HepG2 (cell line): Measurements from ENCODE around the gene MITF. TPM values are rescaled to one million over a fixed set of nuclear protein-coding genes. Genes with fewer than 3 reads are reported as not detected.

Experiments used
- ATAC-seq: fragments of 200-7000 bp; cut with Tn5 transposase; 3 replicates; pipeline ENCODE4 v1.9.1; 2020; ENCODE audit warnings: mild to moderate bottlenecking, moderate library complexity
- BruUV-seq: library from RNA; stranded (reverse); fragments of 400-500 nt; replicated peaks from 2 replicates; lab custom pipeline; 2021; lab: Mats Ljungman, UMichigan
- CTCF ChIA-PET: fragments of 300-600 bp; formaldehyde crosslinking; extraction: SDS; loops from one replicate; lab custom pipeline; 2021; ENCODE audit warnings: low total read pairs, inconsistent platforms, low intra/inter-chr PET ratio; lab: Yijun Ruan, JAX
- POLR2A ChIA-PET: fragments of 350-600 bp; sonication (Branson Sonifier 250); formaldehyde crosslinking; loops from one replicate; lab custom pipeline; 2020; ENCODE audit warnings: antibody characterized with exemption, inconsistent platforms; lab: Yijun Ruan, JAX
- DNase-seq: peaks from one replicate; pipeline ENCODE4 v3.0.0-alpha.2; 2015; ENCODE audit warnings: low spot score
- FAIRE-seq: peaks from 3 replicates; lab custom pipeline; 2011; peaks lifted over from hg19 to GRCh38; lab: Jason Lieb, UNC
- H2AFZ ChIP-seq: one replicate; pipeline ENCODE4 v1.6.1; 2011; ENCODE audit warnings: low read length, inconsistent platforms
- H3K27ac ChIP-seq: fragments of 300-600 bp; 3 replicates; pipeline ENCODE4 v1.8.0; 2011; ENCODE audit warnings: mixed run types, mild to moderate bottlenecking, mixed read lengths, low read length, inconsistent platforms; ENCODE audit not compliant: insufficient read depth; ENCODE audit errors: extremely low read length
- H3K27me3 ChIP-seq, 2 experiments: fragments of 200-600 bp in 1 of 2; 2 replicates in 1 of 2; 3 replicates in 1 of 2; pipeline versions ENCODE4 v1.6.0 to v1.8.0; 2011; ENCODE audit warnings: low read length in 2 of 2, mild to moderate bottlenecking in 2 of 2, moderate library complexity in 2 of 2, inconsistent platforms in 1 of 2; ENCODE audit not compliant: insufficient read depth in 2 of 2, control insufficient read depth in 1 of 2
- H3K36me3 ChIP-seq, 2 experiments: fragments of 200-600 bp in 1 of 2; replicated peaks in 1 of 2; 2 replicates in 1 of 2; 3 replicates in 1 of 2; pipeline versions ENCODE4 v1.5.1 to v1.8.0; 2011; ENCODE audit warnings: low read length in 2 of 2, inconsistent platforms in 1 of 2; ENCODE audit not compliant: insufficient read depth in 2 of 2, control insufficient read depth in 1 of 2
- H3K4me1 ChIP-seq: 2 replicates; pipeline ENCODE4 v1.5.1; 2012; ENCODE audit warnings: low read length, inconsistent platforms; ENCODE audit not compliant: insufficient read depth
- H3K4me2 ChIP-seq: 2 replicates; pipeline ENCODE4 v1.6.0; 2011; ENCODE audit warnings: low read depth, low read length, inconsistent platforms
- H3K4me3 ChIP-seq, 3 experiments: fragments of 200-600 bp in 1 of 3; sonication (generic), shearing (Covaris generic) in 1 of 3; replicated peaks in 1 of 3; 2 replicates each; pipeline ENCODE4 v1.5.1; 2011 to 2016; ENCODE audit warnings: low read length in 3 of 3, inconsistent platforms in 2 of 3, low read depth in 2 of 3, mild to moderate bottlenecking in 2 of 3, control low read depth in 1 of 3, mixed read lengths in 1 of 3; ENCODE audit not compliant: insufficient read depth in 1 of 3
- H3K79me2 ChIP-seq: one replicate; pipeline ENCODE4 v1.6.1; 2011; ENCODE audit warnings: low read length, inconsistent platforms; ENCODE audit not compliant: insufficient read depth
- H3K9ac ChIP-seq: 2 replicates; pipeline ENCODE4 v1.6.0; 2011; ENCODE audit warnings: mild to moderate bottlenecking, low read depth, low read length, inconsistent platforms; ENCODE audit not compliant: insufficient read depth
- H3K9me3 ChIP-seq: 2 replicates; pipeline ENCODE4 v1.5.1; 2012; ENCODE audit warnings: mild to moderate bottlenecking, low read length
- H4K20me1 ChIP-seq: 2 replicates; pipeline ENCODE4 v1.6.0; 2011; ENCODE audit warnings: inconsistent platforms, mild to moderate bottlenecking, low read length, moderate library complexity; ENCODE audit not compliant: insufficient read depth
- GABPA ChIP-seq, 2 experiments: IDR thresholded peaks; 2 replicates each; pipeline ENCODE4 v1.6.1; 2011 to 2016; ENCODE audit warnings: low read depth in 2 of 2, low read length in 1 of 2, missing biosample characterization in 1 of 2, missing genetic modification characterization in 1 of 2
- MAF1 ChIP-seq: sonication (generic); formaldehyde crosslinking; IDR thresholded peaks from 2 replicates; pipeline ENCODE4 v1.5.0; 2020; ENCODE audit warnings: missing genetic modification reagents, borderline replicate concordance
- MZF1 ChIP-seq: sonication (generic); formaldehyde crosslinking; IDR thresholded peaks from 2 replicates; pipeline ENCODE4 v1.8.1; 2023; ENCODE audit warnings: mild to moderate bottlenecking, missing genetic modification reagents, borderline replicate concordance
- PHF5A ChIP-seq: IDR thresholded peaks from one replicate; pipeline ENCODE4 v1.6.1; 2018; ENCODE audit warnings: low read depth, missing genetic modification reagents; ENCODE audit not compliant: unreplicated experiment
- SIN3B ChIP-seq: fragments of 150-350 bp; IDR thresholded peaks from 2 replicates; pipeline ENCODE4 v1.6.1; 2014; ENCODE audit warnings: low read length
- ZNF251 ChIP-seq: sonication (generic); formaldehyde crosslinking; IDR thresholded peaks from 2 replicates; pipeline ENCODE4 v1.9.0; 2021; ENCODE audit warnings: mild to moderate bottlenecking, missing genetic modification reagents
- WGBS: methylation state at CpG from one replicate; pipeline ENCODE4 v1.1.6; 2017; ENCODE audit warnings: low lambda C conversion rate; 5-methylcytosine and 5-hydroxymethylcytosine counted together
- in situ Hi-C: cut with HindIII; loops from 2 replicates; pipeline ENCODE4 v1.10.0; 2017; ENCODE audit warnings: low pct_unique_long_range_greater_than_20kb; ENCODE audit not compliant: extremely low pct_ligation_motif_present
- intact Hi-C: fragments of 100-400 bp; cut with micrococcal nuclease; formaldehyde crosslinking; loops from one replicate; pipeline ENCODE4 v1.10.0; 2022; ENCODE audit not compliant: unreplicated experiment
- polyA plus RNA-seq, 8 experiments: library from polyadenylated mRNA; depleted of rRNA in 3 of 8; stranded (reverse) in 7 of 8; unstranded in 1 of 8; fragments of >200 nt; fragmentation: Illumina TruSeq in 4 of 8; extraction: Trizol in 4 of 8; gene quantifications; 2 replicates each; pipeline versions ENCODE4 v1.2.1 to v1.2.3, GENCODE V29; 2011 to 2016; ENCODE audit warnings: low read depth in 4 of 8, missing spikeins in 1 of 8, mixed read lengths in 1 of 8; ENCODE audit not compliant: insufficient read depth in 1 of 8
- total RNA-seq, 5 experiments: library from RNA; depleted of rRNA; stranded (reverse); fragments of >200 nt; fragmentation: Illumina TruSeq; extraction: Trizol; gene quantifications; 2 replicates each; pipeline ENCODE4 v1.2.3, GENCODE V29; 2016; ENCODE audit warnings: low read depth in 1 of 5
- TF ChIP-seq, protein P1 (sequence below): IDR thresholded peaks from 2 replicates; pipeline ENCODE4 v1.6.1; 2016; ENCODE audit warnings: missing biosample characterization, missing genetic modification reagents, low read depth

The MITF gene
- total and polyA plus RNA-seq, 2 of the 13 experiments (the other 11 are each of a cell fraction or from before 2014, with no cell fraction given), result 0.12 to 0.38 TPM

DNA sequence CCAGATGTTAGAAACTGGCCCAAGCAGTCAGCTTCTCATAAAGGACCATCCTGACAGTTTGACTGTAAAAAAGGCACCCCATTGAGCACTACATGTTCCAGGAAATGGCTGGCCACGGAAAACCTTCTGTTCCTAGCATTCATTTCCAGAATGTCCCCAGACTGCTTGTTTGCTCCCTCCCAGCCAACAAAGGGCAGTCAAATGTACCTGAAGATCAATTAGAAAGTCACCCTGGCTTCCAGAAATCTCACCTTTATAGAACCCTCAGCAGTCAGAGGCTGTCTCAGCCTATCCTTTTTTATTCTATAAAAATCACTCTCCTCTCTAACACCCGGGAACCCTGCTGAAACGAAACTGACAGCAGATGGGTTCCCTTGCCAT, 259.5 kb downstream of the MITF start (continued):
- TF ChIP-seq, protein P1, sequence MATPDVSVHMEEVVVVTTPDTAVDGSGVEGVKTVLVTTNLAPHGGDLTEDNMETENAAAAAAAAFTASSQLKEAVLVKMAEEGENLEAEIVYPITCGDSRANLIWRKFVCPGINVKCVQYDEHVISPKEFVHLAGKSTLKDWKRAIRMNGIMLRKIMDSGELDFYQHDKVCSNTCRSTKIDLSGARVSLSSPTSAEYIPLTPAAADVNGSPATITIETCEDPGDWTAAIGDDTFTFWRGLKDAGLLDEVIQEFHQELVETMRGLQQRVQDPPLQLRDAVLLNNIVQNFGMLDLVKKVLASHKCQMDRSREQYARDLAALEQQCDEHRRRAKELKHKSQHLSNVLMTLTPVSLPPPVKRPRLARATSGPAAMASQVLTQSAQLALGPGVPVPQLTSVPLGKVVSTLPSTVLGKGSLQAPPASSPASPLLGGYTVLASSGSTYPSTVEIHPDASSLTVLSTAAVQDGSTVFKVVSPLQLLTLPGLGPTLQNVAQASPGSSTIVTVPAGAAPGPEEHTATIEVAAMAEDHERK, result no peak
- TF ChIP-seq MAF1 (CRISPR knock-in tag) (no peak), SIN3B (no peak), PHF5A (CRISPR knock-in tag) (no peak)

DNA sequence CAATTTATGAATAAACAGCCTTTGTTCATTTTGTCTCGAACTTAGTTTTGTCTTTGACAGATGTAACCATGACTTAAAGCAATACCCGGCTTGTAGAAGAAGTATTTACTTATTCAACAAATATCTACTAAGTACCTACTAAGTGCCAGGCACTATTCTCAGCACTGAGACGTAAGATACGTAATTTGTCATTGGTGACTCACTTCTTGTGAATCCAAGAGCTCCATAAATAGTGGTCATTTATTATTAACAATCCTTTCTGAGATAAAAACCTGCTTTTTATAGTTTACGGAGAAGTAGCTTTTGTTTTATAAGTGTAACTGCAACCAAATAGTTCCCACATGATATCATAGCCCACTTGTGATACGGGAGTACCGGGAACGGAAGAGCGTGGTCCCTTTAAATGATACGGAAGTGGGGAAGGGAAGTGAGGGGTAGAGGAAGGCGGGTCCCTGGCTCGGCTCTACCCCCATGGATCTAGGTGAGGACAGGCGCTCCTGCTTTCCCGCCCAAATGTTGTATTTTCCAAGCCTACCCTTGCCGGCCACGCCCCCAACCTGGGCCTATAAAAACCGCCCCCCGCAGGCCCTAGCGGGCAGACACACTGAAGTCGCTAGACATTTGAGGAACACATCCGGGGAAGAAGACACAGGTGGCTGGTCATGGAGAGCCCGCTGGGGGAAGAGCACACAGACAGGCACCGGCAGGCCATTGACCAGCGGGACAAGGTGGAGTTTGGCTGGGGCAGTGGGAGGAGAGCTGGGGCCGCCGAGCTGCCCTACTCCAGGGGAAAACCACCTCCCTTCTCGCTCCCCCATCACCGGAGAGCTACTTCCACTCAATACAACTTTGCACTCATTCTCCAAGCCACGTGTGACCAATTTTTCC, 260.1 kb downstream of the MITF start, which contains the start of gene SAMMSON:
Gene SAMMSON (plus strand): TSS at position 594 of the 888 bp plus-strand sequence.
- CTCF ChIA-PET, result no interaction called here
- in situ Hi-C loops (no loop called here), intact Hi-C loops (no loop called here)
- POLR2A ChIA-PET, result no interaction called here
- Histone ChIP-seq H4K20me1 (no peaks in the 10 kb centered on the region), H3K36me3 (no peaks in the 10 kb centered on the region), H3K4me3 (no peak within 1 kb of the TSS), H3K4me1 (no peaks in the 10 kb centered on the region), H2AFZ (no peak within 1 kb of the TSS), H3K27me3 (peaks cover 1 to 8% of the 10 kb centered on the region in 2 experiments; a peak in 2 of 5 replicates), H3K9me3 (no peaks in the 10 kb centered on the region), H3K4me2 (no peak within 1 kb of the TSS), H3K9ac (no peak within 1 kb of the TSS), H3K79me2 (no peaks in the 10 kb centered on the region), H3K27ac (no peak within 1 kb of the TSS)
- FAIRE-seq, result no peak
- TF ChIP-seq GABPA (IDR thresholded peaks at IDR 0.05; ENCODE audit: low read depth, low read length), result no peak
- 0 out of 2 replicates have a peak, but pooled peaks have one; percentile 15 for TF ChIP-seq GABPA (CRISPR knock-in tag; IDR thresholded peaks at IDR 0.05; ENCODE audit: low read depth)
- TF ChIP-seq MZF1 (CRISPR knock-in tag), result no peak
- TF ChIP-seq ZNF251 (CRISPR knock-in tag), result no peak
- DNase-seq, result no peak
- 33% methylated on average over 17 of the region's 29 CpGs for WGBS
- ATAC-seq, result no peak
- no TSS peak for BruUV-seq
